GM23338 (cell line): Measurements from ENCODE around the gene CARD9.

Experiments used
- CREB1 ChIP-seq: fragments of 250-450 bp; sonication (Bioruptor Pico); IDR thresholded peaks from 2 replicates; pipeline ENCODE4 v1.5.0; 2020; ENCODE audit warnings: low read depth, mild to moderate bottlenecking, moderate library complexity
- EZH2 ChIP-seq: fragments of 200-600 bp; sonication (generic); IDR thresholded peaks from one replicate; pipeline ENCODE4 v1.8.0; 2017; ENCODE audit warnings: antibody characterized with exemption, mild to moderate bottlenecking, low read depth; ENCODE audit not compliant: unreplicated experiment
- EZH2phosphoT487 ChIP-seq: fragments of 200-600 bp; sonication (generic); IDR thresholded peaks from one replicate; pipeline ENCODE4 v1.8.1; 2018; ENCODE audit warnings: antibody characterized with exemption; ENCODE audit not compliant: unreplicated experiment
- JUNB ChIP-seq: IDR thresholded peaks from one replicate; pipeline ENCODE4 v1.6.1; 2016; ENCODE audit warnings: antibody characterized with exemption; ENCODE audit not compliant: unreplicated experiment
- POLR2AphosphoS5 ChIP-seq: IDR thresholded peaks from 2 replicates; pipeline ENCODE4 v1.6.1; 2016; ENCODE audit warnings: antibody characterized with exemption, low read depth
- TF ChIP-seq, protein P1 (sequence below), 2 experiments: fragments of 200-600 bp in 1 of 2; sonication (generic) in 1 of 2; conservative IDR thresholded peaks; 2 replicates each; pipeline versions ENCODE4 v1.5.1 to v1.6.1; 2016 to 2017; ENCODE audit warnings: antibody characterized with exemption in 2 of 2, low read depth in 2 of 2, mild to moderate bottlenecking in 2 of 2, moderate library complexity in 1 of 2
- TF ChIP-seq, protein P2 (sequence below): IDR thresholded peaks from one replicate; pipeline ENCODE4 v1.6.1; 2018; ENCODE audit warnings: antibody characterized with exemption; ENCODE audit not compliant: unreplicated experiment
- TF ChIP-seq, protein P3 (sequence below): IDR thresholded peaks from 2 replicates; pipeline ENCODE4 v1.6.1; 2016; ENCODE audit warnings: antibody characterized with exemption

DNA sequence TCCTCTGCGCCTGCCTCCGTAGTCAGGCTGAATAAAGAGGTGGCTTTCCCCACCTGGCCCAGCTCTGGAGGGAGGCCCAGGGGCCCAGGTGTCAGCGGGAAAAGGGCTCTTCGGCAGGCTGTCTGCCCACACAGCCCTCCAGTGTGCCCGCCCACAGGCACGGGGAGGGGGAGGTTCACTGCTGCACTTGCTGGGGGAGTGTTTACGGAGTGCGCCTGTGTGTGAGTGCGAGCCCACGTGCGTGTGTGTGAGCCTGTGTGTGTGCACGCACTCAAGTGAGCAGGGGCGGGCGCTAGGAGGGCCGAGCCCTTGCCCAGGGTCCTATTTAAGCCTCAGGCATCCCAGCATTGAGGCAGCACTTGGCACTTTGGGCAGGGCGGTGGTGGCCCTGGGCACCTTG lies 20.8 kb downstream of the CARD9 start:
- TF ChIP-seq, protein P1, sequence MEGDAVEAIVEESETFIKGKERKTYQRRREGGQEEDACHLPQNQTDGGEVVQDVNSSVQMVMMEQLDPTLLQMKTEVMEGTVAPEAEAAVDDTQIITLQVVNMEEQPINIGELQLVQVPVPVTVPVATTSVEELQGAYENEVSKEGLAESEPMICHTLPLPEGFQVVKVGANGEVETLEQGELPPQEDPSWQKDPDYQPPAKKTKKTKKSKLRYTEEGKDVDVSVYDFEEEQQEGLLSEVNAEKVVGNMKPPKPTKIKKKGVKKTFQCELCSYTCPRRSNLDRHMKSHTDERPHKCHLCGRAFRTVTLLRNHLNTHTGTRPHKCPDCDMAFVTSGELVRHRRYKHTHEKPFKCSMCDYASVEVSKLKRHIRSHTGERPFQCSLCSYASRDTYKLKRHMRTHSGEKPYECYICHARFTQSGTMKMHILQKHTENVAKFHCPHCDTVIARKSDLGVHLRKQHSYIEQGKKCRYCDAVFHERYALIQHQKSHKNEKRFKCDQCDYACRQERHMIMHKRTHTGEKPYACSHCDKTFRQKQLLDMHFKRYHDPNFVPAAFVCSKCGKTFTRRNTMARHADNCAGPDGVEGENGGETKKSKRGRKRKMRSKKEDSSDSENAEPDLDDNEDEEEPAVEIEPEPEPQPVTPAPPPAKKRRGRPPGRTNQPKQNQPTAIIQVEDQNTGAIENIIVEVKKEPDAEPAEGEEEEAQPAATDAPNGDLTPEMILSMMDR (conservative IDR thresholded peaks at IDR 0.05; ENCODE audit: low read depth in 2 of 2) = no peak
- TF ChIP-seq, protein P2, sequence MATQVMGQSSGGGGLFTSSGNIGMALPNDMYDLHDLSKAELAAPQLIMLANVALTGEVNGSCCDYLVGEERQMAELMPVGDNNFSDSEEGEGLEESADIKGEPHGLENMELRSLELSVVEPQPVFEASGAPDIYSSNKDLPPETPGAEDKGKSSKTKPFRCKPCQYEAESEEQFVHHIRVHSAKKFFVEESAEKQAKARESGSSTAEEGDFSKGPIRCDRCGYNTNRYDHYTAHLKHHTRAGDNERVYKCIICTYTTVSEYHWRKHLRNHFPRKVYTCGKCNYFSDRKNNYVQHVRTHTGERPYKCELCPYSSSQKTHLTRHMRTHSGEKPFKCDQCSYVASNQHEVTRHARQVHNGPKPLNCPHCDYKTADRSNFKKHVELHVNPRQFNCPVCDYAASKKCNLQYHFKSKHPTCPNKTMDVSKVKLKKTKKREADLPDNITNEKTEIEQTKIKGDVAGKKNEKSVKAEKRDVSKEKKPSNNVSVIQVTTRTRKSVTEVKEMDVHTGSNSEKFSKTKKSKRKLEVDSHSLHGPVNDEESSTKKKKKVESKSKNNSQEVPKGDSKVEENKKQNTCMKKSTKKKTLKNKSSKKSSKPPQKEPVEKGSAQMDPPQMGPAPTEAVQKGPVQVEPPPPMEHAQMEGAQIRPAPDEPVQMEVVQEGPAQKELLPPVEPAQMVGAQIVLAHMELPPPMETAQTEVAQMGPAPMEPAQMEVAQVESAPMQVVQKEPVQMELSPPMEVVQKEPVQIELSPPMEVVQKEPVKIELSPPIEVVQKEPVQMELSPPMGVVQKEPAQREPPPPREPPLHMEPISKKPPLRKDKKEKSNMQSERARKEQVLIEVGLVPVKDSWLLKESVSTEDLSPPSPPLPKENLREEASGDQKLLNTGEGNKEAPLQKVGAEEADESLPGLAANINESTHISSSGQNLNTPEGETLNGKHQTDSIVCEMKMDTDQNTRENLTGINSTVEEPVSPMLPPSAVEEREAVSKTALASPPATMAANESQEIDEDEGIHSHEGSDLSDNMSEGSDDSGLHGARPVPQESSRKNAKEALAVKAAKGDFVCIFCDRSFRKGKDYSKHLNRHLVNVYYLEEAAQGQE = no peak
- TF ChIP-seq EZH2 (no peak), POLR2AphosphoS5 (no peak), EZH2phosphoT487 (no peak), JUNB (no peak), CREB1 (CRISPR knock-in tag) (no peak)
- TF ChIP-seq, protein P3, sequence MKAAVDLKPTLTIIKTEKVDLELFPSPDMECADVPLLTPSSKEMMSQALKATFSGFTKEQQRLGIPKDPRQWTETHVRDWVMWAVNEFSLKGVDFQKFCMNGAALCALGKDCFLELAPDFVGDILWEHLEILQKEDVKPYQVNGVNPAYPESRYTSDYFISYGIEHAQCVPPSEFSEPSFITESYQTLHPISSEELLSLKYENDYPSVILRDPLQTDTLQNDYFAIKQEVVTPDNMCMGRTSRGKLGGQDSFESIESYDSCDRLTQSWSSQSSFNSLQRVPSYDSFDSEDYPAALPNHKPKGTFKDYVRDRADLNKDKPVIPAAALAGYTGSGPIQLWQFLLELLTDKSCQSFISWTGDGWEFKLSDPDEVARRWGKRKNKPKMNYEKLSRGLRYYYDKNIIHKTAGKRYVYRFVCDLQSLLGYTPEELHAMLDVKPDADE = no peak
